HG03439 (cell line): ENCODE data around the gene CRADD.
"Not testable (repeated sequence)": the region's sequence is repeated elsewhere in the genome, so short reads cannot be mapped to it uniquely, and the experiment has no call there.

ENCODE experiments used
- ATAC-seq: cut with Tn5 transposase; IDR thresholded peaks from one replicate; pipeline ENCODE4 v1.9.1; 2021; ENCODE audit warnings: mild to moderate bottlenecking, moderate library complexity; ENCODE audit not compliant: unreplicated experiment

Gene CRADD

GRCh38 chr12:93862424-93862823 is 185.2 kb downstream of the CRADD start:
- no peak for ATAC-seq

- ATAC-seq: no peak
Observed at GRCh38 chr12:93865751-93866150, 188.6 kb downstream of the CRADD start.

- ATAC-seq: no peak
Observed at GRCh38 chr12:93868771-93869170, 191.6 kb downstream of the CRADD start.

- ATAC-seq: no peak
Observed at GRCh38 chr12:93870020-93870795, 193.0 kb downstream of the CRADD start.

- ATAC-seq: not testable (repeated sequence)
Observed at GRCh38 chr12:93871566-93871965, 194.4 kb downstream of the CRADD start.

DNA sequence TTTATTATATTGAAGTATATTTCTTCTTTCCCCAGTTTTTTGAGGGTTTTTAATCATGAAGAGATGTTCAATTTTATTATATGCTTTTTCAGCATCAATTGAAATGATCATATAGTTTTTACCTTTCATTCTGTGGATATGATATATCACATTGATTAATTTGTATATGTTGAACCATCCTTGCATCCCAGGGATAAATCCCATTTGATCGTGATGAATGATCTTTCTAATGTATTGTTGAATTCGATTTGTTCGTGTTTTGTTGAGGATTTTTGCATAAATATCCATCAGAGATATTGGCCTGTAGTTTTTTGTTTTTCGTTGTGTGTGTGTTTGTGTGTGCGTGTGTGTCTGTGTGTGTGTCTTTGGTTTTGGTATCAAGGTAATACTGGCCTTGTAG is 196.4 kb downstream of the CRADD start:
- no peak for ATAC-seq

DNA sequence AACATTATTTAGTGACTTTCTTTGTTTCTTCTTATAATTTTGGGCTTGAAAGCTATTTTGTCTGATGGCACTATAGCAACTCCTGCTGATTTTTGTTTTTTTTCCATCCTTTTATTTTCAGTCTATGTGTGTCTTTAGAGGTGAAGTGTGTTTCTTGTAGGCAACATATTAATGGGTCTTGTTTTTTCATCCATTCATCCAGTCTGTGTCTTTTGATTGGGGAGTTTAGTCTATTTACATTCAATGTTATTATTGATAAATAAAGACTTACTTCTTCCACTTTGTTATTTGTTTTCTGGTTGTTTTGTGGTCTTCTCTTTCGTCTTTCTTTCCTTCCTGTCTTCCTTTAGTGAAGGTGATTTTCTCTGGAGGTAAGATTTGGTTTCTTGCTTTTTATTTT is 198.0 kb downstream of the CRADD start:
- ATAC-seq: no peak

- ATAC-seq: no peak
Observed at GRCh38 chr12:93876360-93876759, 199.2 kb downstream of the CRADD start.

- no peak for ATAC-seq
Observed at GRCh38 chr12:93877446-93877845, 200.3 kb downstream of the CRADD start.

GRCh38 chr12:93879476-93880421 is 202.6 kb downstream of the CRADD start:
- no peak for ATAC-seq

DNA sequence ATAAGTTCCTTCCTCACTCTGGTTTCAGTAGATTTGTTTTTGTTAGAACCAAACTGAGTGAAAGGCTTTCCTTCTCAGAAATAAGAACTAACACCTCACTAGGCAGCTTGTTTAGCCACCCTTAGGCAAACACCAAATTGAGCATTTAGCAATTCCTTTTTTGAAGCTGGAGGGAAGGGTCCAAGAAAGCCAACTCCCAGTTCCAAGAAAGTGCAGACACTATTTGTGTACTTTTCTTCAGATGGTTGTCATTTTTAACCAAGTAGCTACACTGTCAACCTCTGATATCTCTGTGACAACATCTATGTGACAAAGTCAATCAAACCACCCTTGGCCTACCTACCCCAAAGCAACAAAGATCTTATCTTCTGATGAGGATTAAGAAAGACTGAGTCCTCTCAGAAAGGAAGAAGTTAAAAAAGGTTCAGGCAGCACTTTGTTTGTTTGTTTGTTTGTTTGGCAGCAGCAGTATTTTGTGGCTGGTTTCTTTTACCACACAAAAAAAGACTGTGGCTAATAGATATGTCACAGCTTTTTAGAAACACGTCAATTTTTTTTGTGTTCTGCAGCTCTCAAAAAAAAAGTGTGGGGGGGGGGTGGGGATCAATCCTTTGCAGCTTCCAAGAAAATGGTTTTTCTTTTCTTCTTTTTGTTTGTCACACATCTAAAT is 203.8 kb downstream of the CRADD start:
- no peak for ATAC-seq

- ATAC-seq: no peak
Observed at GRCh38 chr12:93882763-93883162, 205.6 kb downstream of the CRADD start.

- ATAC-seq: no peak
Observed at GRCh38 chr12:93883436-93884154, 206.4 kb downstream of the CRADD start.

- ATAC-seq: no peak
Observed at GRCh38 chr12:93884794-93885460, 207.8 kb downstream of the CRADD start.

DNA sequence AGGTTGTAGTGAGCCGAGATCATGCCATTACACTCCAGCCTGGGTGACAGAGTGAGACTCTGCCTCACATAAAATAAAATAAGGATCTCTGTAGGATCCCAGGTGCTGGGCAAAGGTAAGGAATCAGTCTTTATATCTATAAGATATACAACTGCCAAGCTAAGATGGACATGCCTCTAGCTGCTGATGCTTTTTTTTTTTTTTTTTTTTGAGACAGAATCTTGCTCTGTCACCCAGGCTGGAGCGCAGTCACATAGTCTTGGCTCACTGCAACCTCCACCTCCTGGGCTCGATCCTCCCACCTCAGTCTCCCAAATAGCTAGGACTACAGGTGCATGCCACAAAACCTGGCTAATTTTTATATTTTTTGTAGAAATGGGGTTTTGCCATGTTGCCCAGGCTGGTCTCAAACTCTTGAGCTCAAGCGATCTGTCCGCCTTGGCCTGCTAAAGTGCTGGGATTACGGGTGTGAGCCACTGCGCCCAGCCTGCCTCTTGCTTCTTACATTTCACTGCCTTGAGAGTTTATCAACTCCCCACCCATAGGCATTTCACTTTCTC is 208.9 kb downstream of the CRADD start:
- ATAC-seq: not testable (repeated sequence)

- no peak for ATAC-seq
Observed at GRCh38 chr12:93886533-93887511, 209.6 kb downstream of the CRADD start.

- ATAC-seq: no peak
Observed at GRCh38 chr12:93888964-93889363, 211.8 kb downstream of the CRADD start.

DNA sequence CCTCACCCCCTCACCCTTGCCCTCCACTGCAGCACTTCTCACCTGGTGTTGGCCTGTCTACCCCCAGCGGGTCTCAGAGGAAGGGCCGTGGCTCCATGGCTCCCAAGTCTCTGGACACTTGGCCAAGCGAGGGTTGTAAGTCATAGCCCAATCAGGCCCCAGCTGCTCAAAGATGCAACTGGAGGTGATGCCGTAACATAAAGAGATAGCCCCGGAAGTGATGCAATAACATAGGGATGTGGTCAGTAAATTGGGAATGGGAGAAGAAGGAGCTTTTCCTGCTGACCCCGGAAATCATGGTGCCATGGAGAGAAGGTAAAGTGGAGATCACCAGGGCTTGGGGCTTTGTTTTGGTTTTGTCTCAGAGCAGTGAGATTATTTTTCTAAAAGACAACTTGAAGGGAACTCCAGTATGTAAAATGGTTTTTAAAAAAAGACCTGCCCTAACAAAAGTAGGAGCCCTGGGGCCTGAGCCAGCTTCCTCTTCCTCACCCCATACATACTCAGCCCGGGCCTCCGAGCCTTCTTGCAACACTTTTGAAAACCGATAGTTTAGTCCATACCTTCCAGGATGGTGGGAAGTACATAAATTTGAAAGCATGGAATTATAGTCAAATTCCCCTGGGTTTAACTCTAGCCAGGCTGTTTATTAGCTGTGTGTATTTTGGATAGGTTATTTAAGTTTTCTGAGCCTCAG is 212.5 kb downstream of the CRADD start:
- no peak for ATAC-seq
